IPS DF 6.9 (cell line): Measurements from ENCODE around the gene STUB1.

Source experiments
- DNase-seq: peaks from one replicate; pipeline ENCODE4 v3.0.0-alpha.2; 2013; ENCODE audit warnings: low read depth, low spot score
- H3K27ac ChIP-seq: one replicate; pipeline ENCODE4 v1.5.1; 2013; ENCODE audit warnings: low read length, control low read depth
- H3K27me3 ChIP-seq: 2 replicates; pipeline ENCODE4 v1.6.1; 2013; ENCODE audit warnings: mild to moderate bottlenecking, low read length; ENCODE audit not compliant: control insufficient read depth, insufficient read depth
- H3K36me3 ChIP-seq: 2 replicates; pipeline ENCODE4 v1.6.1; 2013; ENCODE audit warnings: low read length; ENCODE audit not compliant: control insufficient read depth, insufficient read depth
- H3K4me1 ChIP-seq: 2 replicates; pipeline ENCODE4 v1.6.1; 2013; ENCODE audit warnings: low read length; ENCODE audit not compliant: control insufficient read depth, insufficient read depth
- H3K4me3 ChIP-seq: 2 replicates; pipeline ENCODE4 v1.5.1; 2013; ENCODE audit warnings: mild to moderate bottlenecking, low read length
- H3K9me3 ChIP-seq: 2 replicates; pipeline ENCODE4 v1.6.1; 2013; ENCODE audit warnings: low read length, inconsistent platforms; ENCODE audit not compliant: control insufficient read depth, insufficient read depth
- WGBS: extraction: QIAGEN DNeasy Blood & Tissue Kit; methylation state at CpG from one replicate; pipeline ENCODE4 v1.1.7; 2013; ENCODE audit warnings: mixed read lengths, missing lambda C conversion rate; ENCODE audit not compliant: insufficient read length, insufficient coverage; 5-methylcytosine and 5-hydroxymethylcytosine counted together

Gene STUB1

GRCh38 chr16:645852-646678 lies 34.1 kb upstream of the STUB1 start:
- DNase-seq, result no peak
- H3K4me1 ChIP-seq, result peaks cover 2% of the 10 kb centered on the region; the same call in 1 of the 2 replicates
- H3K9me3 ChIP-seq, result no peaks in the 10 kb centered on the region
- WGBS, result no CpG with 5 or more reads among the region's 32 CpGs
- H3K27ac ChIP-seq, result no peak overlapping the region
- H3K27me3 ChIP-seq, result no peaks in the 10 kb centered on the region
- H3K4me3 ChIP-seq, result no peak overlapping the region
- no peaks in the 10 kb centered on the region for H3K36me3 ChIP-seq

DNA sequence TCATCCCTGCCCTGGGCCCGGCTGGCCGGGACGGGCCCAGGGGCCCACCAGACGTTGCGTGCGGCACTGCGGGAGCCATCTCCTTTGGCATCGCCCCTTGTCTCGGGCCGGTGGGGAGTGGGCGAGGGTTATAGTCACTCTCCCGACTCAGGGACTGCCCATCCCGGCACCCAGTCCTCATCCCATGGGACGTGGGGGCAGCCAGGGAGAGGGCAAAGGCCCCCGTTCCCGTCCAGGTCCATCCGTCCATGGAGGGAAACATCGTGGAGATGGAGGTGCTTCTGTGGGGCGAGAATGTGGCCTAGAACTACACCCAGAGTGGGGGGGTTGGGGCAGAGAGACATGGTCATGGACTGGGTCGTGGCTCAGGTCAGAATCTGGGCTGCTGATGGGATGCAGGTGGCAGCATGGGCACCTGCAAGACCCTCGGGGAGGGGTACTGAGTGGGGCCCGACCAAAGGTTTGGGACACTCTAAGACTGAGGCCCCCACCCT lies 33.5 kb upstream of the STUB1 start:
- DNase-seq, result no peak
- Histone ChIP-seq H3K36me3 (no peaks in the 10 kb centered on the region; the same call in 1 of the 2 replicates), H3K27ac (no peak overlapping the region), H3K9me3 (no peaks in the 10 kb centered on the region), H3K4me1 (peaks cover 2% of the 10 kb centered on the region; the same call in 1 of the 2 replicates), H3K4me3 (no peak overlapping the region), H3K27me3 (no peaks in the 10 kb centered on the region)
- no CpG with 5 or more reads among the region's 22 CpGs for WGBS

GRCh38 chr16:647173-647902 lies 32.9 kb upstream of the STUB1 start:
- DNase-seq, result no peak
- Histone ChIP-seq H3K27ac (no peak overlapping the region), H3K27me3 (no peaks in the 10 kb centered on the region), H3K36me3 (no peaks in the 10 kb centered on the region; the same call in 1 of the 2 replicates), H3K9me3 (no peaks in the 10 kb centered on the region), H3K4me3 (no peak overlapping the region), H3K4me1 (peaks cover 2% of the 10 kb centered on the region; the same call in 1 of the 2 replicates)
- WGBS, result no CpG with 5 or more reads among the region's 25 CpGs

- no peaks in the 10 kb centered on the region for H3K9me3 ChIP-seq
- no peak overlapping the region for H3K27ac ChIP-seq
- WGBS, result no CpG with 5 or more reads among the region's 24 CpGs
- H3K4me1 ChIP-seq, result peaks cover 2% of the 10 kb centered on the region; the same call in 1 of the 2 replicates
- H3K4me3 ChIP-seq, result peak overlapping the region; percentile 61; the same call in 1 of the 2 replicates
- no peaks in the 10 kb centered on the region; the same call in 1 of the 2 replicates for H3K36me3 ChIP-seq
- DNase-seq, result no peak
- no peaks in the 10 kb centered on the region for H3K27me3 ChIP-seq
Measured at GRCh38 chr16:648071-648780, 32.0 kb upstream of the STUB1 start.

DNA sequence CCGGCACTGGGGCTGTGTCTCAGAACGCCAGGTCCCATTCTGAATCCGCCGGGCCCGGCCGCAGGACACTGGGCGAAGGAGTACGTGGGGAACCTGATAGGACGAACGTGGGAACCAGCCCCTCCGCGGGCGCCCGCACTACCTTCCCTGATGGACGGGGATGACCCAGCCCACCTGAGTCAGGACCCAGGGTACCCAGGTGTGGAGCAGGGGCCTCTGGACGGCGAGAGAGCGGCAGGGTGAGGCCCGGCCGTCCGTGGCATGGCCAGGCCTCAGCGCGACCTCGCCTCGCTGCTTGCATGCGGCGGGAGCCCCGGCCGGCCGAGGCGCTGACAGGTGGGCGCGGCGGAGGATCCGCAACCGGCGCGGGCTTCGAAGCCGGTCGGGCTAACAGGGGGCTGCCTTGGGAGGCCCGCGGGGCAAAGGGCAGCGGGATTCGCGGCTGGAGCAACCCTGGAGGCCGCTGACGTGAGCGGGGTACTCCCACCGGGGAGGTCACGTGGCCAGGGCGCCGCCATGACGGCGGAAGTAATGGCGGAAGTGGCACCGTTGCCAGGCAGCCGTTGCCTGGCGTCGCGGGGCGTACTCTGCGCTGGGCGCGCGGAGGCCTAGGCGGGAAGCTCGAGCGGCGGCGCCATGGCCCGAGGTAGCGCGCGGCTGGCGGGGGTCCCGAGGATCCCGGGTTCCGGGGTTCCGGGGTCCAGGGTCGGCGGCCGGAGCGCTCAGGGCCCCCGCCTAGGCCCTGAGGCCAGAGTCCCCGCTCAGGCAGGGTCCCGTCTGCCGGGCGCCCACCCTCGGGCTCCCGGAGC lies 31.2 kb upstream of the STUB1 start, which contains the start of gene WDR90:
WDR90 (plus strand) TSS at position 585 of the 809 bp plus-strand sequence; CDS start at position 637, 52 bp downstream.
- WGBS, result no CpG with 5 or more reads among the region's 91 CpGs
- H3K27me3 ChIP-seq, result no peaks in the 10 kb centered on the region
- H3K27ac ChIP-seq, result no peak within 1 kb of the TSS
- no peaks in the 10 kb centered on the region; the same call in 1 of the 2 replicates for H3K36me3 ChIP-seq
- H3K4me1 ChIP-seq, result peaks cover 2% of the 10 kb centered on the region; the same call in 1 of the 2 replicates
- no peaks in the 10 kb centered on the region for H3K9me3 ChIP-seq
- peak within 1 kb of the TSS; percentile 61 for H3K4me3 ChIP-seq
- DNase-seq, result no peak

DNA sequence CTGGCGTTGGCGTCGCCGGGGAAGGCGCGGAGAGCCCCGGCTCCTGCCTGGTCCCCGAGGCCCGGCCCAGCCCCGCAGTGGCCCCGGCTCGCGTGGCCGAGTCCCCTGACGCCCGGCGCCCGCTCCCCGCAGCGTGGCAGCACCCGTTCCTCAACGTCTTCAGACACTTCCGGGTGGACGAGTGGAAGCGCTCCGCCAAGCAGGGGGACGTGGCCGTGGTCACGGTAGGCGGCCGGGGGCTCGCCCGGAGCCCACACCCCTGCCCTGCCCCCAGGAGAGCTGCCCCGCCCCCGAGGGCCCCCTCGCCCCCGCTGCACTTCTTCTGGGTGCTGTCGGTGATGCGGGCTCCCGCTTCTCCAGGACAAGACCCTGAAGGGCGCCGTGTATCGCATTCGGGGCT lies 30.6 kb upstream of the STUB1 start:
- Histone ChIP-seq H3K27ac (no peak overlapping the region), H3K9me3 (no peaks in the 10 kb centered on the region), H3K4me1 (peaks cover 2% of the 10 kb centered on the region; the same call in 1 of the 2 replicates), H3K36me3 (no peaks in the 10 kb centered on the region; the same call in 1 of the 2 replicates), H3K27me3 (no peaks in the 10 kb centered on the region), H3K4me3 (peak overlapping the region; percentile 61; the same call in 1 of the 2 replicates)
- no peak for DNase-seq
- no CpG with 5 or more reads among the region's 44 CpGs for WGBS

- Histone ChIP-seq H3K4me1 (peaks cover 2% of the 10 kb centered on the region; the same call in 1 of the 2 replicates), H3K9me3 (no peaks in the 10 kb centered on the region), H3K4me3 (no peak overlapping the region), H3K27me3 (no peaks in the 10 kb centered on the region), H3K36me3 (peaks cover 9% of the 10 kb centered on the region), H3K27ac (no peak overlapping the region)
- no peak for DNase-seq
- no CpG with 5 or more reads among the region's 22 CpGs for WGBS
Measured at GRCh38 chr16:651844-652243, 28.4 kb upstream of the STUB1 start.

GRCh38 chr16:652454-653305 lies 27.5 kb upstream of the STUB1 start:
- Histone ChIP-seq H3K9me3 (no peaks in the 10 kb centered on the region), H3K36me3 (peaks cover 9% of the 10 kb centered on the region), H3K27me3 (no peaks in the 10 kb centered on the region), H3K4me3 (no peak overlapping the region), H3K4me1 (peaks cover 2% of the 10 kb centered on the region; the same call in 1 of the 2 replicates), H3K27ac (no peak overlapping the region)
- DNase-seq, result no peak
- no CpG with 5 or more reads among the region's 28 CpGs for WGBS

DNA sequence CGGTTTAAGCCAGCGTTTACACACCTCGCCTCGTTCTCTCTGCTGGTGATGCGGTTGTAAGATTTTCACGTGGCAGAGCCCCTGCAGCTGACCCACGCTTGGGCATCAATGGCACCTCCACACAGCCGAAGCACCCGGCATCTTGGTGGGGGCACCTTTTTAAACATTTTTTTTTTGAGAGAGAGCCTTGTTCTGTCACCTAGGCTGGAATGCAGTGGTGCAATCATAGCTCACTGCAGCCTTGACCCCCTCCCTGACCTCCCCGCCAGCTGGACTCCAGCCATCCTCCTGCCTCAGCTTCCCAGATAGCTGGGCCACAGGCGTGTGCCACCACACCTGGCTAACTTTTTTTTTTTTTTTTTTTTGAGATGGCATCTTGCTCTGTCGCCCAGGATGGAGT lies 26.2 kb upstream of the STUB1 start:
- WGBS, result no CpG with 5 or more reads among the region's 12 CpGs
- H3K27me3 ChIP-seq, result no peaks in the 10 kb centered on the region
- no peaks in the 10 kb centered on the region for H3K9me3 ChIP-seq
- no peak overlapping the region for H3K27ac ChIP-seq
- DNase-seq, result no peak
- H3K4me1 ChIP-seq, result no peaks in the 10 kb centered on the region; the same call in 1 of the 2 replicates
- H3K4me3 ChIP-seq, result no peak overlapping the region
- peaks cover 12% of the 10 kb centered on the region for H3K36me3 ChIP-seq
